PC-3 (cell line): ENCODE results near the gene TENT4B. TPM values are rescaled to one million over a fixed set of nuclear protein-coding genes. Genes with fewer than 3 reads are reported as not detected.

Experiments
- ATAC-seq: fragments of 200-7000 bp; cut with Tn5 transposase; 2 replicates; pipeline ENCODE4 v1.9.1; 2020; ENCODE audit warnings: mild to moderate bottlenecking, moderate library complexity
- BruUV-seq: library from RNA; stranded (reverse); fragments of 400-500 nt; replicated peaks from 2 replicates; lab custom pipeline; 2021; lab: Mats Ljungman, UMichigan
- CTCF ChIA-PET: fragments of 300-600 bp; sonication (Branson Sonifier 250); formaldehyde crosslinking; loops from one replicate; lab custom pipeline; 2022; ENCODE audit warnings: antibody characterized with exemption; lab: Charles Lee
- POLR2A ChIA-PET: fragments of 300-600 bp; sonication (Branson Sonifier 250); formaldehyde crosslinking; loops from one replicate; lab custom pipeline; 2022; ENCODE audit warnings: antibody characterized with exemption; ENCODE audit not compliant: unreplicated experiment; lab: Charles Lee
- DNase-seq: peaks from one replicate; pipeline ENCODE4 v3.0.0-alpha.2; 2015
- H2AFZ ChIP-seq: fragments of 300-600 bp; sonication (generic); 2 replicates; pipeline ENCODE4 v1.6.0; 2016; ENCODE audit warnings: antibody characterized with exemption, low read length
- H3F3A ChIP-seq: fragments of 300-600 bp; sonication (generic); one replicate; pipeline ENCODE4 v1.6.0; 2017; ENCODE audit warnings: antibody characterized with exemption, low read length, control low read depth, mild to moderate bottlenecking; ENCODE audit not compliant: unreplicated experiment
- H3K27ac ChIP-seq: fragments of 300-600 bp; sonication (generic); 2 replicates; pipeline ENCODE4 v1.5.1; 2016; ENCODE audit warnings: mild to moderate bottlenecking, low read length
- H3K27me3 ChIP-seq: fragments of 300-600 bp; sonication (generic); 2 replicates; pipeline ENCODE4 v1.6.1; 2016; ENCODE audit warnings: low read length, mixed read lengths
- H3K36me3 ChIP-seq: fragments of 300-600 bp; sonication (generic); 2 replicates; pipeline ENCODE4 v1.6.1; 2016; ENCODE audit warnings: low read depth, mixed run types, low read length, mixed read lengths
- H3K4me1 ChIP-seq: fragments of 300-600 bp; sonication (generic); 2 replicates; pipeline ENCODE4 v1.5.1; 2016; ENCODE audit warnings: low read length; ENCODE audit not compliant: insufficient read depth
- H3K4me2 ChIP-seq: fragments of 300-600 bp; sonication (generic); 2 replicates; pipeline ENCODE4 v1.6.0; 2016; ENCODE audit warnings: low read length
- H3K4me3 ChIP-seq: fragments of 300-600 bp; sonication (generic); 2 replicates; pipeline ENCODE4 v1.5.1; 2016; ENCODE audit warnings: mild to moderate bottlenecking, low read length, mixed read lengths
- H3K79me2 ChIP-seq: fragments of 300-600 bp; sonication (generic); 2 replicates; pipeline ENCODE4 v1.6.1; 2017; ENCODE audit warnings: low read length, mixed read lengths
- H3K9ac ChIP-seq: fragments of 300-600 bp; sonication (generic); 2 replicates; pipeline ENCODE4 v1.6.0; 2016; ENCODE audit warnings: mild to moderate bottlenecking, low read length
- H3K9me2 ChIP-seq: fragments of 300-600 bp; sonication (generic); replicated peaks from 2 replicates; pipeline ENCODE4 v1.6.1; 2016; ENCODE audit warnings: mixed run types, low read length, mixed read lengths
- H3K9me3 ChIP-seq: fragments of 300-600 bp; sonication (generic); 2 replicates; pipeline ENCODE4 v1.6.1; 2016; ENCODE audit warnings: low read length, mixed read lengths
- H4K20me1 ChIP-seq: fragments of 300-600 bp; sonication (generic); 2 replicates; pipeline ENCODE4 v1.6.1; 2016; ENCODE audit warnings: low read length, mixed read lengths
- CTCF ChIP-seq: fragments of 300-600 bp; sonication (generic); conservative IDR thresholded peaks from 2 replicates; pipeline ENCODE4 v1.5.1; 2017; ENCODE audit warnings: antibody characterized with exemption, low read depth, mild to moderate bottlenecking, low read length
- EZH2 ChIP-seq: fragments of 300-600 bp; sonication (generic); IDR thresholded peaks from one replicate; pipeline ENCODE4 v1.6.1; 2017; ENCODE audit warnings: antibody characterized with exemption, mild to moderate bottlenecking, low read length; ENCODE audit not compliant: unreplicated experiment
- EZH2phosphoT487 ChIP-seq: fragments of 300-600 bp; sonication (generic); IDR thresholded peaks from 2 replicates; pipeline ENCODE4 v1.6.1; 2018; ENCODE audit warnings: mild to moderate bottlenecking, antibody characterized with exemption, low read length, borderline replicate concordance
- intact Hi-C: fragments of 100-400 bp; cut with micrococcal nuclease; formaldehyde crosslinking; loops from 2 replicates; pipeline ENCODE4 v1.9.0; 2023
- total RNA-seq: library from RNA; depleted of rRNA; stranded (reverse); fragments of >200 nt; gene quantifications from 2 replicates; pipeline ENCODE4 v1.2.3, GENCODE V29; 2014

TENT4B gene
- total RNA-seq, 1 experiment from 2014 or later, result 6.3 TPM

DNA sequence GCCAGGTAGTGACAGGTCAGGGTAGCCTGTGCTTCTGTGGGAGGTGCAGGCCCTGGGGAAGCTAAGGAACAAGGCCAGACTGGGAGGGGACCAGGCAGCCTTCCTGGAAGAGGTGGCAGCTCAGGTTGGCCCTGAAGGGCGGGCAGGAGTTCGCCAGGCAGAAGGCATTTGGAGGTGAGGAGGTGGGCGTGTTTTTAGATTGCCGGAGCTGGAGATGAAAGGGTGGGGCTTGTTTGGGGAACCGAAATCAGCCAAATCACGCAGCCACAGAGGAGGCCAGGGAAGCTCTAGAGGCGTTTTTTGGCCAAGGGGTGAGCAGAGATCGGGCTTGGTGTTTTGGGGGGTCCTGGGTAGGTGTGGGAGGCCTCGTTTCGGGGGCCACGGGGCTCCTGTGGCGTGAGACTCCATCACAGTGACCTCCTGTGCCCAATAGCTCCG lies 120.8 kb downstream of the TENT4B start:
- no peaks in the 10 kb centered on the region for H3K27me3 ChIP-seq
- H3K4me3 ChIP-seq, result no peak overlapping the region
- H3K36me3 ChIP-seq, result no peaks in the 10 kb centered on the region
- no peaks in the 10 kb centered on the region for H4K20me1 ChIP-seq
- H3K4me1 ChIP-seq, result no peaks in the 10 kb centered on the region
- TF ChIP-seq EZH2phosphoT487, result no peak
- no peak for TF ChIP-seq EZH2
- no peak for TF ChIP-seq CTCF
- no peaks in the 10 kb centered on the region for H3F3A ChIP-seq
- CTCF ChIA-PET, result no interaction called here
- no peak overlapping the region for H3K27ac ChIP-seq
- H3K79me2 ChIP-seq, result no peaks in the 10 kb centered on the region
- no peaks in the 10 kb centered on the region for H3K9me2 ChIP-seq
- H2AFZ ChIP-seq, result no peak overlapping the region
- H3K4me2 ChIP-seq, result no peak overlapping the region
- no peak overlapping the region for H3K9ac ChIP-seq
- no peaks in the 10 kb centered on the region for H3K9me3 ChIP-seq
- POLR2A ChIA-PET, result no interaction called here
- ATAC-seq (no peak), DNase-seq (no peak)
- no TSS peak for BruUV-seq
- intact Hi-C loops, result no loop called here

GRCh38 chr16:50274326-50275097 lies 121.4 kb downstream of the TENT4B start:
- H3K27ac ChIP-seq, result no peak overlapping the region
- H2AFZ ChIP-seq, result no peak overlapping the region
- H3K9me2 ChIP-seq, result no peaks in the 10 kb centered on the region
- TF ChIP-seq EZH2 (no peak), CTCF (no peak), EZH2phosphoT487 (no peak)
- H3K79me2 ChIP-seq, result no peaks in the 10 kb centered on the region
- no peaks in the 10 kb centered on the region for H4K20me1 ChIP-seq
- intact Hi-C loops, result no loop called here
- H3K4me1 ChIP-seq, result no peaks in the 10 kb centered on the region
- H3K4me3 ChIP-seq, result no peak overlapping the region
- POLR2A ChIA-PET, result no interaction called here
- H3K36me3 ChIP-seq, result no peaks in the 10 kb centered on the region
- H3K9me3 ChIP-seq, result no peaks in the 10 kb centered on the region
- H3F3A ChIP-seq, result no peaks in the 10 kb centered on the region
- H3K27me3 ChIP-seq, result no peaks in the 10 kb centered on the region
- ATAC-seq (no peak), DNase-seq (no peak)
- H3K9ac ChIP-seq, result no peak overlapping the region
- BruUV-seq, result no TSS peak
- CTCF ChIA-PET, result interaction anchor here (0.6 kb wide), 1 partner anchor 12 kb away, joined by 6 read pairs; no protein-coding TSS in a partner anchor
- H3K4me2 ChIP-seq, result no peak overlapping the region

GRCh38 chr16:50275098-50275415 lies 122.0 kb downstream of the TENT4B start:
- Histone ChIP-seq H3K36me3 (no peaks in the 10 kb centered on the region), H2AFZ (no peak overlapping the region), H3K9me2 (no peaks in the 10 kb centered on the region), H3K27me3 (no peaks in the 10 kb centered on the region), H3K79me2 (no peaks in the 10 kb centered on the region), H3K4me1 (no peaks in the 10 kb centered on the region), H3K27ac (no peak overlapping the region), H3K4me3 (no peak overlapping the region), H3F3A (no peaks in the 10 kb centered on the region), H3K9me3 (no peaks in the 10 kb centered on the region), H3K9ac (no peak overlapping the region), H4K20me1 (no peaks in the 10 kb centered on the region), H3K4me2 (no peak overlapping the region)
- CTCF ChIA-PET, result interaction anchor here (0.6 kb wide), 1 partner anchor 11 kb away, joined by 6 read pairs; no protein-coding TSS in a partner anchor
- TF ChIP-seq EZH2, result no peak
- no peak for TF ChIP-seq EZH2phosphoT487
- TF ChIP-seq CTCF, result no peak
- no TSS peak for BruUV-seq
- intact Hi-C loops, result no loop called here
- POLR2A ChIA-PET, result no interaction called here
- DNase-seq (no peak), ATAC-seq (no peak)
